D721Med (cell line): Measurements from ENCODE around the gene TNS1.

ENCODE experiments used
- DNase-seq: peaks from one replicate; pipeline ENCODE4 v3.0.0; 2011; ENCODE audit warnings: low spot score; ENCODE audit not compliant: insufficient read length
- FAIRE-seq: peaks from 2 replicates; lab custom pipeline; 2011; peaks lifted over from hg19 to GRCh38; lab: Jason Lieb, UNC
- TF ChIP-seq, protein P1 (sequence below): IDR thresholded peaks from 2 replicates; pipeline ENCODE4 v1.5.1; 2012; ENCODE audit warnings: mild to moderate bottlenecking, control low read depth; ENCODE audit not compliant: insufficient read depth; ENCODE audit errors: missing control alignments

The TNS1 gene

DNA sequence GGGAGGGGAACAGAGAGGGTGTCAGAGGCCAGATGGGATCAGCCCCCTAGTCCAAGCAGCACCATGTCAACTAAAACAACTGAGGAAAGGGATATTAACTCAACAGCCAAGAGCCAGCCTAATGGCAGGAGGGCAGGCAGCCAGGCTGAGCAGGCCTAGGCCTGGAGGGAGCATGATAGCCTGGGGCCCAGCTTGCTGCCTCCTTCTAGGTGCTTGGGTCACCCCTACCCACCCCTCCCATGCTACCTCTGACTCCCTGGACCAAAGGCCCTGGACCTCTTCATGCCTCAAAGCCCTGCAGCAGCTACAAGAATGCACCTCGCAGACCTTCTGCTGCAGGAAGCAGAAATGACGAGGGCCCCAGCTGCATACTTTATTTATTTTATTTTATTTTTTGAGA is 22.1 kb upstream of the TNS1 start:
- no peak for DNase-seq
- no peak for FAIRE-seq
- TF ChIP-seq, protein P1, sequence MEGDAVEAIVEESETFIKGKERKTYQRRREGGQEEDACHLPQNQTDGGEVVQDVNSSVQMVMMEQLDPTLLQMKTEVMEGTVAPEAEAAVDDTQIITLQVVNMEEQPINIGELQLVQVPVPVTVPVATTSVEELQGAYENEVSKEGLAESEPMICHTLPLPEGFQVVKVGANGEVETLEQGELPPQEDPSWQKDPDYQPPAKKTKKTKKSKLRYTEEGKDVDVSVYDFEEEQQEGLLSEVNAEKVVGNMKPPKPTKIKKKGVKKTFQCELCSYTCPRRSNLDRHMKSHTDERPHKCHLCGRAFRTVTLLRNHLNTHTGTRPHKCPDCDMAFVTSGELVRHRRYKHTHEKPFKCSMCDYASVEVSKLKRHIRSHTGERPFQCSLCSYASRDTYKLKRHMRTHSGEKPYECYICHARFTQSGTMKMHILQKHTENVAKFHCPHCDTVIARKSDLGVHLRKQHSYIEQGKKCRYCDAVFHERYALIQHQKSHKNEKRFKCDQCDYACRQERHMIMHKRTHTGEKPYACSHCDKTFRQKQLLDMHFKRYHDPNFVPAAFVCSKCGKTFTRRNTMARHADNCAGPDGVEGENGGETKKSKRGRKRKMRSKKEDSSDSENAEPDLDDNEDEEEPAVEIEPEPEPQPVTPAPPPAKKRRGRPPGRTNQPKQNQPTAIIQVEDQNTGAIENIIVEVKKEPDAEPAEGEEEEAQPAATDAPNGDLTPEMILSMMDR, result no peak

DNA sequence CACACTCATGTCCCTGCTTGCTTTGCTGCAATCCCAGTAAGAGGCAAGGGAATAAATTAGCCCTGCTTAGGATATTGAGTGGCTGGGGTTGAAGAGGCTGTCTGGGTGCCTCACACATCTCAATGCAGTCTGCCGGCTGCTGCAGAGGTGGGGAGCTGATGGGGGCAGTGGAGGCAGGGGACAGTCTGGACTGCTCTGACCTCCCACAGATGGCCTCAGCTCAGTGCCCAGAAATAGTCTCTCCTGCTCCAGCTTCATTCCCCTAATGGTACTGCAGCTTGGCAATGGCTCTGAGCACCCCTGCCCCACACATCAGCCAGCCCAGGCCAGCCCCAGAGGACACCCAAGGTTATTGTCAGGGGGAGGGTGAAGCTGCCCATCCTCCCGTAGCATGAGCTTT is 21.5 kb upstream of the TNS1 start:
- DNase-seq, result no peak
- TF ChIP-seq, protein P1, result no peak

DNA sequence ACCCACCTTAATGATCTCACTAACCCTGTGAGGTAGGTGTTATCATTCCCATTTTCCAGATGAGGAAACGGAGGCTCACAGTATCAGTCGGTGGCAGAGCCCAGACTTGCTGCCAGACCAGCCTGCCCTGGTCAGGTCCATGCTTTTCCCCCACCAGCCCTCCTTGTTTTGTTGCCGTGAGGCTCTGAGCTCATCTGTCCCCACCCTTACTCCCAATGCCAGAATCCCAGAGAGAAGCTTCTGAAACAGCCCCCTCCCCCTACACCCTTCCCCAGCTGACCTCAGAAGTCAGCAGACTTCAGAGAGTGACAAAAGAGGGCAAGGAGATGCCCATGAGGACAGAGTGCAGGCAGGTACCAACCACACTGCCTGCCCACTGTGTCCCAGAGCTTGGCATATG is 20.8 kb upstream of the TNS1 start:
- DNase-seq, result no peak
- TF ChIP-seq, protein P1, result no peak

More for the DNA sequence above, 21.5 kb upstream of the TNS1 start:
- FAIRE-seq, result no peak

DNA sequence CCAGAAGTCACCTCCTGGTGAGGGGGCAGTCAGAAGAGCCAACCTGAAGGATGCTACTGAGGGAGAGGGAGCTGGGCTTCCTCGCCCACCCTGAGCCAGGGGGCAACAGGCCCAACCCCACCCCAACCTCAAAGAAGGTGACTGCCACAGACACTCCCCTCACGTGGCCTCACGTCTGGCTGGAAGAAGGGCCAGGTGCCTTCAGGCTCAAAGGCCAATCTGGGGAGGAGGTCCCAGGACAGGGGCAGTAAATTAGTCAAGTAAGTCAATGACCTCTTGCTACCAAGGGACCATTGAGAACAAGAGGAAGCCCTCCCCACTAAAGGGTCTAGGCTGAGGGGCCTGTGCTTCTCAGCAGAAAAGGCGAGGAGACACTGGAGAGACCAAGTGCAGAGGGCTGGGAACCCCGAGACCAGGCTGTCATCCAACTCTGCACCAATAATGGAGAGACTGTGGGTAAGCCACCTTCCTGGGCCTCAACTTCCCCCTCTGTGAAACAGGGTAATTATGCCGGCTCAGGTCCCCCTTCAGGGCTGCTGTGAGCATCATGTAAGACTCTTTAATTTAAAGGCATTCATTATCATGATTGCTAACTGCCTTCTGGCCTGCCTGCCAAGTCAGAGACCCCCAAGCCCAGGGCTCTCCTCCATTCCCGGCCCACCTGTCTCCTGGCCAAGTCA is 20.2 kb upstream of the TNS1 start:
- FAIRE-seq (no peak), DNase-seq (no peak)
- TF ChIP-seq, protein P1, result no peak

More for the DNA sequence above, 20.8 kb upstream of the TNS1 start:
- FAIRE-seq, result no peak

DNA sequence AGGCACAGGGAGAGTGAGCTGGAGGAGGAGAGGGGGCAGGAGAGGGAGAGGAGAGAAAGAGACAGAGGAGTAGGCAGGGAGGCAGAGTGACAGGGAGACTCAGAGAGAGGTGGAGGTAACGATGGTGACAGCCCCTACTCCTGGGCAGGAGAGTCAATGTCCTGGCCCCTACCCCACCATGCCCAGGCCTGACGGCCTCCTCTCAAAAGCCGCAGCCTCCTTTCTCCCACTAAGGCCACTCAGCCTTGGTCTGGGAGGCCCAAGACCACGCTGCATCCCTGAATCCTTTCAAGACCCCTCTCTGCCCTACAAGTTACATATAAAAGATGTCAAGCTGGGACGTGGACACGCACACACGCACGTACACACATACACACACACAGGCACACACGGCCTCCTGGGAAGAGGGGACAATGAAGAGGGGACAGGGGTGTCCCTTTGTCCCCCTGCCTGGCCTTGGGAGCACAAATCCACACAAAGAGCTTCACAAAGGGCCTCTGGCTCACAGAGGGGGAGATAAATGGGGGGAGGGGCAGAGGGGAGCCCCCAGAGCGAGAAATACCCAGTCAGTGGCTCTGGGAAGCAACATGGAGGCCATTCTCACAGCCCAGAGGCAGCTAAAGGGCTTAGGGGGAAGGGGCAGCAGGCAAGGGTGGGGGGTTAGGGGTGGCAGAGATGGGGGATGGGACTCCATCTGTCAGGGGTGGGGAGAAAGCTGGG is 19.5 kb upstream of the TNS1 start:
- TF ChIP-seq, protein P1, result no peak
- no peak for FAIRE-seq

DNA sequence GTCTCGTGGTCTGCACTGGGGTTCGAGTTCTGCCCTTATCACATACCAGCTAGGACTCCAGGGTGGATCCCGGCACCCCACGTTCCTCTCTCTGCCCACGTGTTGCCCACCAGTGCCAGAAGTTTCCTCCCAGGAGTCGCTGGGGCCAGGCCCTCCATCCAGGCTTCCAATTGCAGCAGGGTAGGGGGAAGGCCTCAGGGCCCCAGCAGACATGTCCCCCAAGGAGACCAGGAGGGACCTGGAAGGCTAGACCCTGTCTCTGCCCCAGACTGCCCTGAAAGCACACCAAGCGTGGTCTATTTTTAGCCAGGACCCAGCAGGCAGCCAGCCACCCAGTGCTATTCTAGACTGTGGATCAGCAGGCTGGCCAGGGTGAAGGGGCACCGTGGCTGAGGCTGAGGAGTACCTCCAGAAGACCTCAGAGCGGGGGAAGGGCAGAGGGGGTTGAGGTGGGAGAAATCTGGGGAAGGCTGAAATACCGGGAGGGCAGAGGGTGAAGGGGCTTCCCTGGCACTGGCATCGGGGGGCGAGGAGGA is 18.8 kb upstream of the TNS1 start:
- FAIRE-seq, result no peak
- TF ChIP-seq, protein P1, result no peak
- DNase-seq, result no peak

More for the DNA sequence above, 19.5 kb upstream of the TNS1 start:
- no peak for DNase-seq
